GM23338 (cell line): ENCODE data around the gene KCNIP2. TPM values are rescaled to one million over a fixed set of nuclear protein-coding genes. Genes with fewer than 3 reads are reported as not detected.

ENCODE experiments used
- ATAC-seq: fragments of 200-7000 bp; cut with Tn5 transposase; 3 replicates; pipeline ENCODE4 v1.9.1; 2020
- DNase-seq: peaks from one replicate; pipeline ENCODE4 v3.0.0-alpha.2; 2015; ENCODE audit warnings: low spot score
- H2AFZ ChIP-seq: fragments of 200-600 bp; sonication (generic); 2 replicates; pipeline ENCODE4 v1.8.0; 2016; ENCODE audit warnings: antibody characterized with exemption, mild to moderate bottlenecking, moderate library complexity
- H3F3A ChIP-seq: fragments of 200-600 bp; sonication (generic); replicated peaks from 2 replicates; pipeline ENCODE4 v1.8.0; 2017; ENCODE audit warnings: antibody characterized with exemption, mixed run types, low read depth
- H3K27ac ChIP-seq: fragments of 200-600 bp; sonication (generic); 2 replicates; pipeline ENCODE4 v1.6.1; 2016; ENCODE audit warnings: low read depth
- H3K27me3 ChIP-seq: fragments of 200-600 bp; sonication (generic); 2 replicates; pipeline ENCODE4 v1.8.0; 2016; ENCODE audit warnings: mild to moderate bottlenecking, mixed run types, moderate library complexity; ENCODE audit not compliant: insufficient read depth
- H3K36me3 ChIP-seq: fragments of 200-600 bp; sonication (generic); 2 replicates; pipeline ENCODE4 v1.8.0; 2016; ENCODE audit warnings: mild to moderate bottlenecking; ENCODE audit not compliant: insufficient read depth
- H3K4me1 ChIP-seq: fragments of 200-600 bp; sonication (generic); 2 replicates; pipeline ENCODE4 v1.8.0; 2016; ENCODE audit warnings: mild to moderate bottlenecking, moderate library complexity; ENCODE audit not compliant: insufficient read depth
- H3K4me2 ChIP-seq: fragments of 200-600 bp; sonication (generic); 2 replicates; pipeline ENCODE4 v1.7.1; 2017; ENCODE audit warnings: mixed run types
- H3K4me3 ChIP-seq: fragments of 200-600 bp; sonication (generic); 2 replicates; pipeline ENCODE4 v1.6.1; 2016; ENCODE audit warnings: mixed run types
- H3K79me2 ChIP-seq: fragments of 200-600 bp; sonication (generic); replicated peaks from 2 replicates; pipeline ENCODE4 v1.8.0; 2017; ENCODE audit warnings: mild to moderate bottlenecking; ENCODE audit not compliant: insufficient read depth
- H3K9me2 ChIP-seq: fragments of 200-600 bp; sonication (generic); 2 replicates; pipeline ENCODE4 v1.8.0; 2017; ENCODE audit not compliant: insufficient read depth
- H4K20me1 ChIP-seq: fragments of 200-600 bp; sonication (generic); replicated peaks from 2 replicates; pipeline ENCODE4 v1.8.0; 2017; ENCODE audit warnings: mild to moderate bottlenecking; ENCODE audit not compliant: insufficient read depth
- H3K27ac Mint-ChIP-seq: 2 replicates; pipeline ENCODE4 v1.8.0; 2020; ENCODE audit warnings: inconsistent platforms, mild to moderate bottlenecking, moderate library complexity, mixed read lengths
- H3K27me3 Mint-ChIP-seq: 3 replicates; pipeline ENCODE4 v1.8.0; 2022; ENCODE audit warnings: low read depth, mild to moderate bottlenecking, moderate library complexity, mixed read lengths, inconsistent platforms; ENCODE audit not compliant: insufficient read depth, poor library complexity
- H3K36me3 Mint-ChIP-seq: 3 replicates; pipeline ENCODE4 v1.8.0; 2021; ENCODE audit warnings: low read depth, mild to moderate bottlenecking, inconsistent platforms, moderate library complexity, mixed read lengths
- H3K4me1 Mint-ChIP-seq: 3 replicates; pipeline ENCODE4 v1.8.0; 2020; ENCODE audit warnings: mild to moderate bottlenecking, inconsistent platforms, mixed read lengths
- H3K4me3 Mint-ChIP-seq: 3 replicates; pipeline ENCODE4 v1.8.0; 2021; ENCODE audit warnings: moderate library complexity, mild to moderate bottlenecking, inconsistent platforms, mixed read lengths
- H3K9me3 Mint-ChIP-seq: 3 replicates; pipeline ENCODE4 v1.8.0; 2020; ENCODE audit warnings: moderate library complexity, mild to moderate bottlenecking, inconsistent platforms, mixed read lengths
- NANOG ChIP-seq: IDR thresholded peaks from 2 replicates; pipeline ENCODE4 v1.6.1; 2016; ENCODE audit warnings: antibody characterized with exemption, borderline replicate concordance
- REST ChIP-seq: IDR thresholded peaks from one replicate; pipeline ENCODE4 v1.6.1; 2018; ENCODE audit warnings: antibody characterized with exemption; ENCODE audit not compliant: unreplicated experiment
- ZNF462 ChIP-seq: fragments of 250-450 bp; sonication (Bioruptor Pico); IDR thresholded peaks from 2 replicates; pipeline ENCODE4 v1.5.0; 2020; ENCODE audit warnings: mild to moderate bottlenecking, moderate library complexity
- polyA plus RNA-seq: library from polyadenylated mRNA; unstranded; fragments of >200 nt; fragmentation: Nextera tagmentation; extraction: Ambion mirVana; gene quantifications from 2 replicates; pipeline ENCODE4 v1.2.1, GENCODE V29; 2016
- total RNA-seq: library from RNA; depleted of rRNA; stranded (reverse); fragments of >200 nt; shearing (Covaris generic); gene quantifications from 2 replicates; pipeline ENCODE4 v1.2.3, GENCODE V29; 2014

The KCNIP2 gene
- total and polyA plus RNA-seq, 2 experiments from 2014 or later, result 2.2 to 2.6 TPM

- Mint-ChIP-seq H3K9me3 (no peaks in the 10 kb centered on the region; the same call in 2 of the 3 replicates), H3K36me3 (no peaks in the 10 kb centered on the region), H3K4me1 (peaks cover 47% of the 10 kb centered on the region), H3K27ac (no peak overlapping the region), H3K4me3 (peak overlapping the region; percentile 84), H3K27me3 (peaks cover 41% of the 10 kb centered on the region)
- TF ChIP-seq NANOG (no peak), ZNF462 (CRISPR knock-in tag) (no peak), REST (no peak)
- Histone ChIP-seq H3K4me2 (peak overlapping the region; percentile 99), H3K27me3 (peaks cover 19% of the 10 kb centered on the region), H3K4me1 (peaks cover 13% of the 10 kb centered on the region), H3K27ac (no peak overlapping the region), H3F3A (peaks cover 6% of the 10 kb centered on the region; the same call in 1 of the 2 replicates), H2AFZ (peak overlapping the region; percentile 96; the same call in 1 of the 2 replicates), H3K79me2 (no peaks in the 10 kb centered on the region), H3K9me2 (no peaks in the 10 kb centered on the region), H4K20me1 (peaks cover 6% of the 10 kb centered on the region; the same call in 1 of the 2 replicates), H3K36me3 (no peaks in the 10 kb centered on the region), H3K4me3 (peak overlapping the region; percentile 91)
- ATAC-seq (no peak), DNase-seq (no peak)
Measured at GRCh38 chr10:101839002-101839401, 4.6 kb downstream of the KCNIP2 start.
